IPS DF 6.9 (cell line): ENCODE measurements around the gene ABR.
"Not testable (repeated sequence)": the region's sequence is repeated elsewhere in the genome, so short reads cannot be mapped to it uniquely, and the experiment has no call there.

ENCODE experiments used
- DNase-seq: peaks from one replicate; pipeline ENCODE4 v3.0.0-alpha.2; 2013; ENCODE audit warnings: low read depth, low spot score
- H3K27ac ChIP-seq: one replicate; pipeline ENCODE4 v1.5.1; 2013; ENCODE audit warnings: low read length, control low read depth
- H3K27me3 ChIP-seq: 2 replicates; pipeline ENCODE4 v1.6.1; 2013; ENCODE audit warnings: mild to moderate bottlenecking, low read length; ENCODE audit not compliant: control insufficient read depth, insufficient read depth
- H3K36me3 ChIP-seq: 2 replicates; pipeline ENCODE4 v1.6.1; 2013; ENCODE audit warnings: low read length; ENCODE audit not compliant: control insufficient read depth, insufficient read depth
- H3K4me1 ChIP-seq: 2 replicates; pipeline ENCODE4 v1.6.1; 2013; ENCODE audit warnings: low read length; ENCODE audit not compliant: control insufficient read depth, insufficient read depth
- H3K4me3 ChIP-seq: 2 replicates; pipeline ENCODE4 v1.5.1; 2013; ENCODE audit warnings: mild to moderate bottlenecking, low read length
- H3K9me3 ChIP-seq: 2 replicates; pipeline ENCODE4 v1.6.1; 2013; ENCODE audit warnings: low read length, inconsistent platforms; ENCODE audit not compliant: control insufficient read depth, insufficient read depth
- WGBS: extraction: QIAGEN DNeasy Blood & Tissue Kit; methylation state at CpG from one replicate; pipeline ENCODE4 v1.1.7; 2013; ENCODE audit warnings: mixed read lengths, missing lambda C conversion rate; ENCODE audit not compliant: insufficient read length, insufficient coverage; 5-methylcytosine and 5-hydroxymethylcytosine counted together

Gene ABR

GRCh38 chr17:996554-997344 lies 183.0 kb downstream of the ABR start, which contains the start of gene TIMM22:
Gene TIMM22 (plus strand): TSS chr17:997129. CDS start chr17:997143, 14 bp downstream.
- H3K4me3 ChIP-seq, result peak within 1 kb of the TSS; percentile 95
- peak; percentile 82 for DNase-seq
- H3K27ac ChIP-seq, result no peak within 1 kb of the TSS
- H3K4me1 ChIP-seq, result no peaks in the 10 kb centered on the region
- no peaks in the 10 kb centered on the region for H3K9me3 ChIP-seq
- no peaks in the 10 kb centered on the region for H3K27me3 ChIP-seq
- WGBS, result no CpG with 5 or more reads among the region's 71 CpGs
- H3K36me3 ChIP-seq, result peaks cover 10% of the 10 kb centered on the region

- not testable (repeated sequence) for H3K27me3 ChIP-seq, H3K4me1 ChIP-seq, H3K27ac ChIP-seq, DNase-seq, H3K36me3 ChIP-seq, H3K4me3 ChIP-seq, H3K9me3 ChIP-seq
- no CpG with 5 or more reads among the region's 8 CpGs for WGBS
Measured at GRCh38 chr17:995324-995723, 184.5 kb downstream of the ABR start.

GRCh38 chr17:992933-993332 lies 186.8 kb downstream of the ABR start:
- no CpG with 5 or more reads among the region's 13 CpGs for WGBS
- no peak overlapping the region for H3K27ac ChIP-seq
- no peaks in the 10 kb centered on the region for H3K36me3 ChIP-seq
- no peaks in the 10 kb centered on the region for H3K4me1 ChIP-seq
- H3K27me3 ChIP-seq, result no peaks in the 10 kb centered on the region
- H3K9me3 ChIP-seq, result no peaks in the 10 kb centered on the region
- DNase-seq, result no peak
- H3K4me3 ChIP-seq, result no peak overlapping the region

GRCh38 chr17:988561-988960 lies 191.2 kb downstream of the ABR start:
- no peaks in the 10 kb centered on the region for H3K4me1 ChIP-seq
- no peak for DNase-seq
- no peak overlapping the region for H3K4me3 ChIP-seq
- no peaks in the 10 kb centered on the region for H3K36me3 ChIP-seq
- no peaks in the 10 kb centered on the region for H3K27me3 ChIP-seq
- no peak overlapping the region for H3K27ac ChIP-seq
- no CpG with 5 or more reads among the region's 11 CpGs for WGBS
- H3K9me3 ChIP-seq, result no peaks in the 10 kb centered on the region

GRCh38 chr17:987931-988330 lies 191.8 kb downstream of the ABR start:
- Histone ChIP-seq H3K36me3 (no peaks in the 10 kb centered on the region), H3K27me3 (no peaks in the 10 kb centered on the region), H3K9me3 (no peaks in the 10 kb centered on the region), H3K27ac (no peak overlapping the region), H3K4me3 (no peak overlapping the region), H3K4me1 (no peaks in the 10 kb centered on the region)
- no CpG with 5 or more reads among the region's 15 CpGs for WGBS
- DNase-seq, result no peak

- no peaks in the 10 kb centered on the region for H3K4me1 ChIP-seq
- no peak overlapping the region for H3K4me3 ChIP-seq
- no CpG with 5 or more reads among the region's 6 CpGs for WGBS
- H3K9me3 ChIP-seq, result no peaks in the 10 kb centered on the region
- DNase-seq, result no peak
- no peaks in the 10 kb centered on the region for H3K27me3 ChIP-seq
- no peaks in the 10 kb centered on the region for H3K36me3 ChIP-seq
- no peak overlapping the region for H3K27ac ChIP-seq
Measured at GRCh38 chr17:986322-986929, 193.4 kb downstream of the ABR start.

GRCh38 chr17:983921-984320 lies 195.9 kb downstream of the ABR start:
- WGBS, result no CpG with 5 or more reads among the region's 3 CpGs
- DNase-seq, result no peak
- no peak overlapping the region for H3K4me3 ChIP-seq
- H3K9me3 ChIP-seq, result no peaks in the 10 kb centered on the region
- H3K4me1 ChIP-seq, result no peaks in the 10 kb centered on the region
- no peaks in the 10 kb centered on the region for H3K27me3 ChIP-seq
- no peaks in the 10 kb centered on the region for H3K36me3 ChIP-seq
- H3K27ac ChIP-seq, result no peak overlapping the region

GRCh38 chr17:981292-981658 lies 198.5 kb downstream of the ABR start:
- no peaks in the 10 kb centered on the region; the same call in 1 of the 2 replicates for H3K4me1 ChIP-seq
- no peak for DNase-seq
- no peaks in the 10 kb centered on the region for H3K27me3 ChIP-seq
- H3K4me3 ChIP-seq, result no peak overlapping the region
- WGBS, result no CpG with 5 or more reads among the region's 10 CpGs
- no peaks in the 10 kb centered on the region for H3K9me3 ChIP-seq
- H3K27ac ChIP-seq, result no peak overlapping the region
- no peaks in the 10 kb centered on the region for H3K36me3 ChIP-seq

- DNase-seq, result no peak
- no peaks in the 10 kb centered on the region for H3K36me3 ChIP-seq
- no peak overlapping the region for H3K27ac ChIP-seq
- no peaks in the 10 kb centered on the region; the same call in 1 of the 2 replicates for H3K4me1 ChIP-seq
- H3K27me3 ChIP-seq, result no peaks in the 10 kb centered on the region
- no peaks in the 10 kb centered on the region for H3K9me3 ChIP-seq
- H3K4me3 ChIP-seq, result peak overlapping the region; percentile 31; the same call in 1 of the 2 replicates
- no CpG with 5 or more reads among the region's 43 CpGs for WGBS
Measured at GRCh38 chr17:980406-981291, 199.1 kb downstream of the ABR start.
